Stimulated activated CD8-positive, alpha-beta memory T cell treated with anti-CD3 and anti-CD28 coated beads, Interleukin-4, amount 100 ng/mL, for 24 hours (primary cell): ENCODE results near the gene OR52L1.
"Not testable (repeated sequence)": the region's sequence is repeated elsewhere in the genome, so short reads cannot be mapped to it uniquely, and the experiment has no call there.

ENCODE experiments used
- DNase-seq: peaks from one replicate; pipeline ENCODE4 v3.0.0-alpha.2; 2020; ENCODE audit warnings: low read depth

Gene OR52L1

GRCh38 chr11:5986885-5987284, at the start of gene OR52L1:
TSS of gene OR52L1 (minus strand) at chr11:5986985. CDS start at chr11:5986930, 55 bp downstream.
- no peak for DNase-seq

- no peak for DNase-seq
Observed at GRCh38 chr11:6030708-6031405, 44.1 kb upstream of the OR52L1 start, which contains the start of gene OR56A1. TSS of gene OR56A1 (minus strand) at chr11:6030758. CDS start at chr11:6027692, 3,066 bp downstream.

GRCh38 chr11:6027501-6027900, 40.7 kb upstream of the OR52L1 start:
- no peak for DNase-seq

GRCh38 chr11:6025056-6025455, 38.3 kb upstream of the OR52L1 start:
- no peak for DNase-seq

GRCh38 chr11:6022956-6023355, 36.2 kb upstream of the OR52L1 start:
- DNase-seq = no peak

GRCh38 chr11:6013042-6013441, 26.3 kb upstream of the OR52L1 start:
- no peak for DNase-seq

- no peak for DNase-seq
Observed at GRCh38 chr11:6012035-6012668, 25.4 kb upstream of the OR52L1 start.

- DNase-seq = no peak
Observed at GRCh38 chr11:6006846-6007245, 20.1 kb upstream of the OR52L1 start, which contains the start of gene OR56A4. TSS of gene OR56A4 (minus strand) at chr11:6006946. CDS start at chr11:6002992, 3,954 bp downstream.

- no peak for DNase-seq
Observed at GRCh38 chr11:6006395-6006794, 19.6 kb upstream of the OR52L1 start.

- DNase-seq = no peak
Observed at GRCh38 chr11:6002202-6002699, 15.5 kb upstream of the OR52L1 start.

GRCh38 chr11:5994791-5995190, 8.0 kb upstream of the OR52L1 start:
- no peak for DNase-seq

- DNase-seq = no peak
Observed at GRCh38 chr11:5992604-5993251, 5.9 kb upstream of the OR52L1 start.

GRCh38 chr11:5992150-5992549, 5.4 kb upstream of the OR52L1 start:
- no peak for DNase-seq

- DNase-seq = no peak
Observed at GRCh38 chr11:5989203-5989602, 2.4 kb upstream of the OR52L1 start.

GRCh38 chr11:5983443-5983842, 3.3 kb downstream of the OR52L1 start:
- DNase-seq = no peak

- no peak for DNase-seq
Observed at GRCh38 chr11:5973530-5973929, 13.3 kb downstream of the OR52L1 start.

GRCh38 chr11:5968394-5968793, 18.4 kb downstream of the OR52L1 start, which contains the start of gene OR56A5:
TSS of gene OR56A5 (minus strand) at chr11:5968494. CDS start at chr11:5968494, 0 bp downstream.
- no peak for DNase-seq

- DNase-seq = no peak
Observed at GRCh38 chr11:5967708-5968107, 19.1 kb downstream of the OR52L1 start.

- DNase-seq = no peak
Observed at GRCh38 chr11:5966958-5967357, 19.8 kb downstream of the OR52L1 start.

- DNase-seq = not testable (repeated sequence)
Observed at GRCh38 chr11:5960704-5961320, 26.0 kb downstream of the OR52L1 start.

- no peak for DNase-seq
Observed at GRCh38 chr11:5955586-5955985, 31.2 kb downstream of the OR52L1 start.

- DNase-seq = no peak
Observed at GRCh38 chr11:5941951-5942350, 44.8 kb downstream of the OR52L1 start, which contains the start of gene OR56A3. TSS of gene OR56A3 (plus strand) at chr11:5942251. CDS start at chr11:5947347, 5,096 bp downstream.
